ENCODE measurements around the gene C3orf20. TPM values are rescaled to one million over a fixed set of nuclear protein-coding genes. Genes with fewer than 3 reads are reported as not detected.
"Not testable (repeated sequence)": the region's sequence is repeated elsewhere in the genome, so short reads cannot be mapped to it uniquely, and the experiment has no call there.

C3orf20 gene
- total and polyA plus RNA-seq, 2 of the 4 experiments (the other 2 are of a cell fraction) = not detected

- dilution Hi-C loops (cut with HindIII; ENCODE audit: low sequenced_read_pairs, unreplicated experiment) = no loop called here
- no peak for TF ChIP-seq RAD21 (IDR thresholded peaks at IDR 0.05; ENCODE audit: low read length)
- no peak for TF ChIP-seq MAZ (IDR thresholded peaks at IDR 0.05; ENCODE audit: borderline replicate concordance, low read depth, low read length)
- H4K91ac ChIP-seq (ENCODE audit: insufficient read depth, low read depth, low read length) = no peak overlapping the region
- intact Hi-C loops (cut with micrococcal nuclease) = no loop called here
- H4K20me1 ChIP-seq (ENCODE audit: insufficient read depth, low read length) = no peaks in the 10 kb centered on the region
- H3K9me3 ChIP-seq (ENCODE audit: control insufficient read depth, insufficient read depth, low read length) = peaks cover 4% of the 10 kb centered on the region; the same call in 1 of the 2 replicates
- no peak overlapping the region for H2AFZ ChIP-seq (replicated peaks; ENCODE audit: low read length, poor library complexity)
- WGBS, 2 experiments (ENCODE audit: extremely low coverage in 2 of 2, insufficient read length in 1 of 2) = no CpG with 5 or more reads among the region's 1 CpG
- POLR2A ChIA-PET (ENCODE audit: unreplicated experiment) = no interaction called here
- H4K5ac ChIP-seq (ENCODE audit: low read depth, low read length) = no peak overlapping the region
- no peak overlapping the region for H2BK15ac ChIP-seq (ENCODE audit: low read depth, low read length)
- in situ Hi-C loops (cut with MboI; ENCODE audit: low sequenced_read_pairs) = no loop called here
- DNase-seq (no peak), ATAC-seq (ENCODE audit: low read depth) (no peak)
- H3K18ac ChIP-seq (ENCODE audit: low read depth, low read length) = no peak overlapping the region
- no peak overlapping the region for H4K8ac ChIP-seq (ENCODE audit: low read depth in 2 of 2, low read length in 2 of 2)
- H3K4me1 ChIP-seq (ENCODE audit: control insufficient read depth, insufficient read depth, low read length) = no peaks in the 10 kb centered on the region
- CTCF ChIA-PET = no interaction called here
- H3K4me3 ChIP-seq (ENCODE audit: insufficient read depth, low read depth, low read length) = no peak overlapping the region
- H3K36me3 ChIP-seq (ENCODE audit: control insufficient read depth, insufficient read depth, low read length) = no peaks in the 10 kb centered on the region
- H3K27me3 ChIP-seq (ENCODE audit: control insufficient read depth, insufficient read depth, low read length) = no peaks in the 10 kb centered on the region
- H3K9me1 ChIP-seq (ENCODE audit: insufficient read depth, low read length) = no peaks in the 10 kb centered on the region
- BruUV-seq (replicated peaks) = no TSS peak
- H2AK5ac ChIP-seq (ENCODE audit: low read depth, low read length) = no peak overlapping the region
- H3K23ac ChIP-seq (ENCODE audit: low read depth, low read length) = no peak overlapping the region
- H3K4me2 ChIP-seq (ENCODE audit: low read depth, low read length) = no peak overlapping the region
- no peak overlapping the region for H2BK5ac ChIP-seq (ENCODE audit: low read depth, low read length, poor library complexity, severe bottlenecking)
- H3K79me1 ChIP-seq (ENCODE audit: low read depth in 1 of 2, low read length in 2 of 2) = no peaks in the 10 kb centered on the region
- no peak overlapping the region for H3K27ac ChIP-seq (ENCODE audit: insufficient read depth, low read length)
- no peak overlapping the region for H2AK9ac ChIP-seq (replicated peaks; ENCODE audit: low read depth, low read length, poor library complexity)
- no peak overlapping the region for H3K9ac ChIP-seq (ENCODE audit: low read depth, low read length)
- no peak overlapping the region for H3K4ac ChIP-seq (ENCODE audit: low read depth, low read length)
- H3K56ac ChIP-seq (ENCODE audit: extremely low read depth, insufficient read depth, low read length) = no peak overlapping the region
- no peak overlapping the region for H2BK20ac ChIP-seq (ENCODE audit: low read depth, low read length)
- no peak overlapping the region for H3K14ac ChIP-seq (replicated peaks; ENCODE audit: low read depth, low read length)
- no peak overlapping the region for H2BK120ac ChIP-seq (ENCODE audit: low read depth, low read length)
Observed at GRCh38 chr3:14750650-14751049, 75.7 kb downstream of the C3orf20 start.

GRCh38 chr3:14752979-14753378 lies 78.0 kb downstream of the C3orf20 start:
- BruUV-seq (replicated peaks); DNase-seq: not testable (repeated sequence)

More at GRCh38 chr3:14752979-14753378, 78.0 kb downstream of the C3orf20 start:
- ATAC-seq (ENCODE audit: low read depth); H3K14ac ChIP-seq (replicated peaks; ENCODE audit: low read depth, low read length); H4K8ac ChIP-seq (ENCODE audit: low read depth in 2 of 2, low read length in 2 of 2); H2BK15ac ChIP-seq (ENCODE audit: low read depth, low read length); H3K9me1 ChIP-seq (ENCODE audit: insufficient read depth, low read length); H3K27ac ChIP-seq (ENCODE audit: insufficient read depth, low read length); in situ Hi-C loops (cut with MboI; ENCODE audit: low sequenced_read_pairs); H3K4ac ChIP-seq (ENCODE audit: low read depth, low read length); H3K18ac ChIP-seq (ENCODE audit: low read depth, low read length); H4K91ac ChIP-seq (ENCODE audit: insufficient read depth, low read depth, low read length); H4K20me1 ChIP-seq (ENCODE audit: insufficient read depth, low read length); H2BK20ac ChIP-seq (ENCODE audit: low read depth, low read length); H3K79me1 ChIP-seq (ENCODE audit: low read depth in 1 of 2, low read length in 2 of 2); H3K9me3 ChIP-seq (ENCODE audit: control insufficient read depth, insufficient read depth, low read length); H3K23ac ChIP-seq (ENCODE audit: low read depth, low read length); dilution Hi-C loops (cut with HindIII; ENCODE audit: low sequenced_read_pairs, unreplicated experiment); H3K9ac ChIP-seq (ENCODE audit: low read depth, low read length); H2AFZ ChIP-seq (replicated peaks; ENCODE audit: low read length, poor library complexity); H3K56ac ChIP-seq (ENCODE audit: extremely low read depth, insufficient read depth, low read length); POLR2A ChIA-PET (ENCODE audit: unreplicated experiment); H3K4me2 ChIP-seq (ENCODE audit: low read depth, low read length); H3K4me3 ChIP-seq (ENCODE audit: insufficient read depth, low read depth, low read length); H2BK120ac ChIP-seq (ENCODE audit: low read depth, low read length); H2AK5ac ChIP-seq (ENCODE audit: low read depth, low read length); H3K36me3 ChIP-seq (ENCODE audit: control insufficient read depth, insufficient read depth, low read length); CTCF ChIA-PET; H3K4me1 ChIP-seq (ENCODE audit: control insufficient read depth, insufficient read depth, low read length); H4K5ac ChIP-seq (ENCODE audit: low read depth, low read length); H2BK5ac ChIP-seq (ENCODE audit: low read depth, low read length, poor library complexity, severe bottlenecking); H2AK9ac ChIP-seq (replicated peaks; ENCODE audit: low read depth, low read length, poor library complexity); intact Hi-C loops (cut with micrococcal nuclease); H3K27me3 ChIP-seq (ENCODE audit: control insufficient read depth, insufficient read depth, low read length): not testable (repeated sequence)
